Measurements from ENCODE around the gene POLA1.

POLA1 gene

GRCh38 chrX:25022499-25023325 lies 329.0 kb downstream of the POLA1 start:
- H3K4me3 Mint-ChIP-seq = no peak overlapping the region
- H3K27me3 Mint-ChIP-seq = peaks cover 78% of the 10 kb centered on the region
- H3K9me3 Mint-ChIP-seq = no peaks in the 10 kb centered on the region
- peak; percentile 23 for DNase-seq
- H3K36me3 Mint-ChIP-seq = no peaks in the 10 kb centered on the region
- peaks cover 14% of the 10 kb centered on the region for H3K4me1 Mint-ChIP-seq
- no peak overlapping the region for H3K27ac Mint-ChIP-seq
- CTCF ChIA-PET = interaction anchor here (2.7 to 3.0 kb wide), 2 partner anchors 122 to 184 kb away, joined by 10 to 17 read pairs; no protein-coding TSS in a partner anchor

DNA sequence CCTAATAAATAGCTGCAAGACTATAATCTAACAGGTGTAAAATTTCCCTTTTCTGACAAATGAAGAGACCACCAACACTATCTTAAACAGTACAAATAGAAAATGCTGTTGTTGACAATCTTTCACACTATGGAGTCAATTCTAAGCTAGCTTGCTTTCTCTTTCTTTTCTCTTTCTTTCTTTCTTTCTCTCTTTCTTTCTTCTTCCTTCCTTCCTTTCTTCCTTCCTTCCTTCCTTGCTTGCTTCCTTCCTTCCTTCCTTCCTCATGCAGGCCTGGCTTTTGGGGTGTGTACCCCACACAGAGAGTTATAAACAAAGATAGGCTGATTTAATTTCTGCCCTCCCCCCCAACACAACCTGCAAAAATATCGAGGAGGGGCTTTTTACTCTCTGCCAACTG lies 330.2 kb downstream of the POLA1 start:
- DNase-seq = no peak
- Mint-ChIP-seq H3K9me3 (no peaks in the 10 kb centered on the region), H3K4me1 (peaks cover 13% of the 10 kb centered on the region), H3K4me3 (no peak overlapping the region), H3K27me3 (peaks cover 71% of the 10 kb centered on the region), H3K36me3 (no peaks in the 10 kb centered on the region), H3K27ac (no peak overlapping the region)
- CTCF ChIA-PET = interaction anchor here (1.1 to 3.0 kb wide), 2 partner anchors 18 to 120 kb away, joined by 3 to 17 read pairs; no protein-coding TSS in a partner anchor

- no peaks in the 10 kb centered on the region for H3K9me3 Mint-ChIP-seq
- peaks cover 62% of the 10 kb centered on the region for H3K27me3 Mint-ChIP-seq
- no peak overlapping the region for H3K27ac Mint-ChIP-seq
- CTCF ChIA-PET = no interaction called here
- DNase-seq = no peak
- H3K4me1 Mint-ChIP-seq = peaks cover 12% of the 10 kb centered on the region
- no peak overlapping the region for H3K4me3 Mint-ChIP-seq
- no peaks in the 10 kb centered on the region for H3K36me3 Mint-ChIP-seq
Observed at GRCh38 chrX:25025615-25026014, 331.9 kb downstream of the POLA1 start.

DNA sequence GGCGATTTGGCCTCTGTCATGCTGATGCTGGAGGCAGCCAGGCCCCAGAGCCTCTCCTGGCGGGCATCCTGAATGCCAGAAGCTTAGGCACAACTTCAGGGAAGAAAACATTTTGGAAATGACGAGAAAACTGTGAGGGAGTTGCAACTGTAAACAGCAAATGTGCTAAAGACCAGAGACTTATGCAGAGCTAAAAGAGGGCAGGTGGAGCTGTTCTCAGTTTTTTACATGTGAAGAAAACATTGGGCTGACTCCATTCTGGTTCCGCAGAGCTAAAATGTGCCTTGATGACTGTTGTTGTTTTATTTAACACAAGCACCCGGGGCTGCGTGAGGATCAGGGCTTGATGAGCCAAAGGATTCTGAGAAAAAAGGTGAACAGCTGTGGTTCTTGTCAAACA lies 332.9 kb downstream of the POLA1 start:
- no peaks in the 10 kb centered on the region for H3K9me3 Mint-ChIP-seq
- peaks cover 6% of the 10 kb centered on the region for H3K4me1 Mint-ChIP-seq
- peaks cover 52% of the 10 kb centered on the region for H3K27me3 Mint-ChIP-seq
- no peak overlapping the region for H3K27ac Mint-ChIP-seq
- no peaks in the 10 kb centered on the region for H3K36me3 Mint-ChIP-seq
- DNase-seq = no peak
- H3K4me3 Mint-ChIP-seq = no peak overlapping the region
- CTCF ChIA-PET = no interaction called here

DNA sequence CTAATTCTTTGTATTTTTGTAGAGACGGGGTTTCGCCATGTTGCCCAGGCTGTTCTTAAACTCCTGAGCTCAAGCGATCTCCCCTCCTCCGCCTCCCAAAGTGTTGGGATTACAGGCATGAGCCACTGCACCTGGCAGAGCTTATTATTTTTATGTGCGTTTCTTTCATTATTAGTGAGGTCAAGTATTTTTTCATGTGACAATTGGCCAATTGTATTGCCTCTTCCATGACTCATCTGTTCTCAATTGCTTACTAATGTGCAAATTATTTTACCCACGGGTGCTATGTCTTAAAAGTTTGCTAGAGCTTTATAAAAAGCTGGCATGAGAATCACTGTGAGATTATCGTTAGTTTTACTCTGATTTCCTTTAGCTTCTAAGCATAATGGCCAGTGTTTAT lies 335.0 kb downstream of the POLA1 start:
- DNase-seq = no peak
- H3K4me1 Mint-ChIP-seq = no peaks in the 10 kb centered on the region
- H3K36me3 Mint-ChIP-seq = no peaks in the 10 kb centered on the region

DNA sequence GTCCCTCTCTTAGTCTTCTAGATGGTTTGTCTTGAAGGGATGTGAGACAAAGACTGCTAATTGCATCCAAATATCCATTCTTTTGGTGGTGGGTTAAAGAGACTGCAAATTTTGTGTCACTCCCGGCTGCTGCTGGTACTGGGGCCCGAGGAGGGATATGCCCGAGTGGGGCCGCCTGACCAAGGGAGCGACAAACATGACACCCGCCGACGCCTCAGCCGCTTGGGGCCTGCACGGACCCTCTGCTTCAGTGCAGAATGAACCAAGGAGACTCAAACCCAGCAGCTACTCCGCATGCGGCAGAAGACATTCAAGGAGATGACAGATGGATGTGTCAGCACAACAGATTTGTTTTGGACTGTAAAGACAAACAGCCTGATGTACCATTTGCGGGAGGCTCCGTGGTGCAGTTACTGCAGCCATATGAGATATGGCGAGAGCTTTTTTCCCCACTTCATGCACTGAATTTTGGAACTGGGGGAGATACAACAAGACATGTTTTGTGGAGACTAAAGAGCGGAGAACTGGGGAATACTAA lies 335.6 kb downstream of the POLA1 start:
- Mint-ChIP-seq H3K9me3 (no peaks in the 10 kb centered on the region), H3K36me3 (no peaks in the 10 kb centered on the region), H3K27ac (no peak overlapping the region), H3K4me1 (no peaks in the 10 kb centered on the region), H3K4me3 (no peak overlapping the region), H3K27me3 (peaks cover 27% of the 10 kb centered on the region)
- CTCF ChIA-PET = interaction anchor here (1.2 kb wide), 1 partner anchor 116 kb away, joined by 6 read pairs; no protein-coding TSS in a partner anchor
- DNase-seq = no peak

More for the DNA sequence above, 335.0 kb downstream of the POLA1 start:
- CTCF ChIA-PET = interaction anchor here (1.2 kb wide), 1 partner anchor 116 kb away, joined by 6 read pairs; no protein-coding TSS in a partner anchor
- H3K4me3 Mint-ChIP-seq = no peak overlapping the region
- H3K9me3 Mint-ChIP-seq = no peaks in the 10 kb centered on the region
- H3K27me3 Mint-ChIP-seq = peaks cover 33% of the 10 kb centered on the region
- no peak overlapping the region for H3K27ac Mint-ChIP-seq

DNA sequence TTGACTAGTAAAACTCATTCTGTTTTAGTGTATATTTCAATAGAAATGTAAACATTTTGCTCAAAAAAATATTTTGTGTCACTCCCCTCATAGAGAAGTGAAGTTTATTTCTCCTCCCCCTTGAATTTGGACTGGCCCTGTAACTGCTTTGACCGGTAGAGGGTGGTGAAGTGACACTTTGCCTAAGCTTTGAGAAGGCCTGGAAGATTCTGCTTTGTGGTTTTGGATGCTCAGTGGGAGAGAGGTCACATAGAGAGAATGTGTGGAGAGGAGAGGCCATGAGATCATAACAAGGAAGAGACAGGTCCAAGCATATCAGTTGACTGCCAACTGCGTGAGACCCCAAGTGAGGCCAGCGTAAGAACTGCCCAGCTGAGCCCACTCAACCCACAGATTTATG lies 341.2 kb downstream of the POLA1 start:
- Mint-ChIP-seq H3K36me3 (no peaks in the 10 kb centered on the region), H3K4me1 (no peaks in the 10 kb centered on the region), H3K27ac (no peak overlapping the region), H3K4me3 (no peak overlapping the region), H3K9me3 (no peaks in the 10 kb centered on the region), H3K27me3 (peaks cover 3% of the 10 kb centered on the region)
- no peak for DNase-seq
- CTCF ChIA-PET = interaction anchor here (2.0 kb wide), 1 partner anchor 110 kb away, joined by 6 read pairs; no protein-coding TSS in a partner anchor

DNA sequence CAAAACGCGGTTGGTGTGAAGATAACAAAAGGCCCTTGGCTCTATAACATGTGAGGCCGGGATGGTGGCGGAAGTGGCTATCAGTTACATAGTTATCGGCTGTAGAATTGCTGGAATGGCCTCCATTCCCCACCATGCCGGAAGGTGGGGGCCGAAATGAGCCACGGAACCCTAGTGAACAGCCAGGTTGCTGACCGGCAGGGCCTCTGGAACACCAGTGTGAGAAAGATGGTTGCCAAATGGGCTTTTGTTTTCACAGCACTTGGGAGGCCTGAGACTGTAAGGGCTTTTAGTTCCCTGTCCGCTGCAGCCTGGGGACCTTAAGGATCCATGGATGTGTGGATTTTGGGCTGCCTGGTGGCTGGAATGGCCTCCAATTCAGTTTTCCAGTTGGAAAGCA lies 345.3 kb downstream of the POLA1 start:
- no peaks in the 10 kb centered on the region for H3K27me3 Mint-ChIP-seq
- H3K27ac Mint-ChIP-seq = no peak overlapping the region
- H3K4me1 Mint-ChIP-seq = no peaks in the 10 kb centered on the region
- CTCF ChIA-PET = no interaction called here
- no peak overlapping the region for H3K4me3 Mint-ChIP-seq
- no peaks in the 10 kb centered on the region for H3K9me3 Mint-ChIP-seq
- no peaks in the 10 kb centered on the region for H3K36me3 Mint-ChIP-seq
- no peak for DNase-seq

DNA sequence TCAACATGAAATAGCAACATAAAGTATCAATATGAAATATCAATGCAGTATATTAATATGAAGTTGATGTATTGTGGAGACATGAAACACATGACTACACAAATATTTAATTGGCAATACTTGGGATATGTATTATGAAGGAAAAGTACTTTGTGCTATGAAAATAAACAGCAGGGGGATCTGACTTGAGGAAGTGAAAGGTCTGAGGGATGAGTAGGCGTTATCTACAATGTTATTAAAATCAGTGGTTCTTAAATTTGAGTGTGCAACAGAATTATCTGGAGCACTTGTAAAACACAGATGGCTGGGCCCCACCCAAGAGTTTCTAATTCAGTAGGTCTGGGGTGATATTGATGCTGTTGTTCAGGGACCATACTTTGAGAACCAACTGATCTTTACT lies 349.5 kb downstream of the POLA1 start:
- Mint-ChIP-seq H3K9me3 (no peaks in the 10 kb centered on the region), H3K27ac (no peak overlapping the region), H3K36me3 (no peaks in the 10 kb centered on the region), H3K4me3 (no peak overlapping the region), H3K27me3 (no peaks in the 10 kb centered on the region), H3K4me1 (peaks cover 2% of the 10 kb centered on the region)
- CTCF ChIA-PET = no interaction called here
- no peak for DNase-seq

Measured in activated naive CD4-positive, alpha-beta T cell treated with anti-CD3 and anti-CD28 coated beads, Interleukin-2, amount 10 ng/mL, durations not matched to agents 7 days and 5 days (primary cell).